Measurements from ENCODE around the gene FAM114A1. TPM values are rescaled to one million over a fixed set of nuclear protein-coding genes. Genes with fewer than 3 reads are reported as not detected.

FAM114A1 gene
- polyA plus RNA-seq, 1 donor from 2014 or later = not detected

- TF ChIP-seq, protein P1, sequence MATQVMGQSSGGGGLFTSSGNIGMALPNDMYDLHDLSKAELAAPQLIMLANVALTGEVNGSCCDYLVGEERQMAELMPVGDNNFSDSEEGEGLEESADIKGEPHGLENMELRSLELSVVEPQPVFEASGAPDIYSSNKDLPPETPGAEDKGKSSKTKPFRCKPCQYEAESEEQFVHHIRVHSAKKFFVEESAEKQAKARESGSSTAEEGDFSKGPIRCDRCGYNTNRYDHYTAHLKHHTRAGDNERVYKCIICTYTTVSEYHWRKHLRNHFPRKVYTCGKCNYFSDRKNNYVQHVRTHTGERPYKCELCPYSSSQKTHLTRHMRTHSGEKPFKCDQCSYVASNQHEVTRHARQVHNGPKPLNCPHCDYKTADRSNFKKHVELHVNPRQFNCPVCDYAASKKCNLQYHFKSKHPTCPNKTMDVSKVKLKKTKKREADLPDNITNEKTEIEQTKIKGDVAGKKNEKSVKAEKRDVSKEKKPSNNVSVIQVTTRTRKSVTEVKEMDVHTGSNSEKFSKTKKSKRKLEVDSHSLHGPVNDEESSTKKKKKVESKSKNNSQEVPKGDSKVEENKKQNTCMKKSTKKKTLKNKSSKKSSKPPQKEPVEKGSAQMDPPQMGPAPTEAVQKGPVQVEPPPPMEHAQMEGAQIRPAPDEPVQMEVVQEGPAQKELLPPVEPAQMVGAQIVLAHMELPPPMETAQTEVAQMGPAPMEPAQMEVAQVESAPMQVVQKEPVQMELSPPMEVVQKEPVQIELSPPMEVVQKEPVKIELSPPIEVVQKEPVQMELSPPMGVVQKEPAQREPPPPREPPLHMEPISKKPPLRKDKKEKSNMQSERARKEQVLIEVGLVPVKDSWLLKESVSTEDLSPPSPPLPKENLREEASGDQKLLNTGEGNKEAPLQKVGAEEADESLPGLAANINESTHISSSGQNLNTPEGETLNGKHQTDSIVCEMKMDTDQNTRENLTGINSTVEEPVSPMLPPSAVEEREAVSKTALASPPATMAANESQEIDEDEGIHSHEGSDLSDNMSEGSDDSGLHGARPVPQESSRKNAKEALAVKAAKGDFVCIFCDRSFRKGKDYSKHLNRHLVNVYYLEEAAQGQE (IDR thresholded peaks at IDR 0.05; ENCODE audit: borderline replicate concordance) = no peak
- TF ChIP-seq POLR2AphosphoS5 (IDR thresholded peaks at IDR 0.05) = no peak
These were observed 84.0 kb downstream of the FAM114A1 start (continued) for GRCh38 chr4:38951598-38951997.

GRCh38 chr4:38952017-38952416 is 84.4 kb downstream of the FAM114A1 start:
- no peaks in the 10 kb centered on the region for H3F3A ChIP-seq (ENCODE audit: insufficient read depth, low read length, poor library complexity, severe bottlenecking)
- H3K27me3 ChIP-seq (ENCODE audit: insufficient read depth, low read depth, low read length) = no peaks in the 10 kb centered on the region
- H4K20me1 ChIP-seq (ENCODE audit: insufficient read depth) = no peaks in the 10 kb centered on the region
- TF ChIP-seq, protein P2, sequence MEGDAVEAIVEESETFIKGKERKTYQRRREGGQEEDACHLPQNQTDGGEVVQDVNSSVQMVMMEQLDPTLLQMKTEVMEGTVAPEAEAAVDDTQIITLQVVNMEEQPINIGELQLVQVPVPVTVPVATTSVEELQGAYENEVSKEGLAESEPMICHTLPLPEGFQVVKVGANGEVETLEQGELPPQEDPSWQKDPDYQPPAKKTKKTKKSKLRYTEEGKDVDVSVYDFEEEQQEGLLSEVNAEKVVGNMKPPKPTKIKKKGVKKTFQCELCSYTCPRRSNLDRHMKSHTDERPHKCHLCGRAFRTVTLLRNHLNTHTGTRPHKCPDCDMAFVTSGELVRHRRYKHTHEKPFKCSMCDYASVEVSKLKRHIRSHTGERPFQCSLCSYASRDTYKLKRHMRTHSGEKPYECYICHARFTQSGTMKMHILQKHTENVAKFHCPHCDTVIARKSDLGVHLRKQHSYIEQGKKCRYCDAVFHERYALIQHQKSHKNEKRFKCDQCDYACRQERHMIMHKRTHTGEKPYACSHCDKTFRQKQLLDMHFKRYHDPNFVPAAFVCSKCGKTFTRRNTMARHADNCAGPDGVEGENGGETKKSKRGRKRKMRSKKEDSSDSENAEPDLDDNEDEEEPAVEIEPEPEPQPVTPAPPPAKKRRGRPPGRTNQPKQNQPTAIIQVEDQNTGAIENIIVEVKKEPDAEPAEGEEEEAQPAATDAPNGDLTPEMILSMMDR (IDR thresholded peaks at IDR 0.05; ENCODE audit: poor library complexity, severe bottlenecking) = no peak
- TF ChIP-seq EP300 (conservative IDR thresholded peaks at IDR 0.05; ENCODE audit: poor library complexity, severe bottlenecking) = no peak
- TF ChIP-seq TAF1 (IDR thresholded peaks at IDR 0.05; ENCODE audit: low read depth) = no peak
- no peak overlapping the region for H2AFZ ChIP-seq (ENCODE audit: low read depth, low read length)
- no peaks in the 10 kb centered on the region for H3K9me2 ChIP-seq (ENCODE audit: insufficient read depth, low read length)
- no peak overlapping the region for H3K27ac ChIP-seq (ENCODE audit: low read length)
- no peak overlapping the region for H3K9ac ChIP-seq (ENCODE audit: low read length)
- H3K4me3 ChIP-seq (ENCODE audit: low read length) = no peak overlapping the region
- no peaks in the 10 kb centered on the region for H3K36me3 ChIP-seq (ENCODE audit: insufficient read depth, low read length)
- no peaks in the 10 kb centered on the region for H3K79me2 ChIP-seq (replicated peaks; ENCODE audit: insufficient read depth, low read length)
- no peak overlapping the region for H3K4me2 ChIP-seq (ENCODE audit: low read length)
- H3K9me3 ChIP-seq (ENCODE audit: low read length) = no peaks in the 10 kb centered on the region

DNA sequence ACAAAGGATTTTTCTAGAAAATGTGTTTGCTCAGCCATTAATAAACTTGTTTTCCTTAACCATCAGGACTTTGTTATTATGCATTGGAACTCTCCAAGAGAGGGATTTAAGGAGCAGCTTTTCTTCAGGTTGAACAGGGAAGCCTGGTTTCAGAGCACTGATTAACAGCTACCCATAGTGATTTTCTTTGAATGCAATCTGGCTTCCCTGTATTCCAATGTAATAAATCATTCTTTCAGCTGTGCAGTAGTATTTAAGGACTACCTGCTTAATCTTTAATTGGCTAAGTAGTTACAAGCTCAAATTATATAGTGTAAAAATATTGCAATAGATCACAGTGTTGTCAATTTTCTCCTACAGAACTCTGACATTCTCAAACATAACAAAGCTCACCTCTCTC is 87.1 kb downstream of the FAM114A1 start:
- H3K9me2 ChIP-seq (ENCODE audit: insufficient read depth, low read length) = no peaks in the 10 kb centered on the region
- H3K27ac ChIP-seq (ENCODE audit: low read length) = no peak overlapping the region

More for the DNA sequence above, 87.1 kb downstream of the FAM114A1 start:
- H2AFZ ChIP-seq (ENCODE audit: low read depth, low read length) = no peak overlapping the region
- H4K20me1 ChIP-seq (ENCODE audit: insufficient read depth) = no peaks in the 10 kb centered on the region
- no peak for TF ChIP-seq SMC3 (conservative IDR thresholded peaks at IDR 0.05; ENCODE audit: poor library complexity)
- TF ChIP-seq, protein P1 (IDR thresholded peaks at IDR 0.05; ENCODE audit: borderline replicate concordance) = no peak
- TF ChIP-seq TAF1 (IDR thresholded peaks at IDR 0.05; ENCODE audit: low read depth) = no peak
- TF ChIP-seq EZH2 (IDR thresholded peaks at IDR 0.05; ENCODE audit: borderline replicate concordance, insufficient read depth, low read length, poor library complexity, severe bottlenecking) = no peak
- no peak for TF ChIP-seq POLR2AphosphoS5 (IDR thresholded peaks at IDR 0.05)
- TF ChIP-seq MXI1 (conservative IDR thresholded peaks at IDR 0.05; ENCODE audit: poor library complexity, severe bottlenecking) = no peak
- TF ChIP-seq, protein P2 (IDR thresholded peaks at IDR 0.05; ENCODE audit: poor library complexity, severe bottlenecking) = no peak
- no peak for TF ChIP-seq RAD21 (conservative IDR thresholded peaks at IDR 0.05)
- no peak for TF ChIP-seq EP300 (conservative IDR thresholded peaks at IDR 0.05; ENCODE audit: poor library complexity, severe bottlenecking)
- H3F3A ChIP-seq (ENCODE audit: insufficient read depth, low read length, poor library complexity, severe bottlenecking) = no peaks in the 10 kb centered on the region
- no peaks in the 10 kb centered on the region for H3K27me3 ChIP-seq (ENCODE audit: insufficient read depth, low read depth, low read length)
- no peak overlapping the region for H3K4me2 ChIP-seq (ENCODE audit: low read length)
- H3K79me2 ChIP-seq (replicated peaks; ENCODE audit: insufficient read depth, low read length) = no peaks in the 10 kb centered on the region
- H3K9me3 ChIP-seq (ENCODE audit: low read length) = no peaks in the 10 kb centered on the region
- H3K4me3 ChIP-seq (ENCODE audit: low read length) = no peak overlapping the region
- H3K9ac ChIP-seq (ENCODE audit: low read length) = no peak overlapping the region
- no peaks in the 10 kb centered on the region for H3K36me3 ChIP-seq (ENCODE audit: insufficient read depth, low read length)
